Retinal pigment epithelial cell (primary cell): ENCODE data around the gene CAMKMT.

Experiments
- DNase-seq: peaks from one replicate; pipeline ENCODE4 v3.0.0-alpha.2; 2010; ENCODE audit warnings: low read depth
- H3K4me3 ChIP-seq: 2 replicates; pipeline ENCODE4 v1.5.1; 2011; ENCODE audit warnings: mild to moderate bottlenecking, low read length, control low read depth, moderate library complexity
- TF ChIP-seq, protein P1 (sequence below): conservative IDR thresholded peaks from 2 replicates; pipeline ENCODE4 v1.5.1; 2011; ENCODE audit warnings: low read depth, low read length, control low read depth, inconsistent platforms

CAMKMT gene

DNA sequence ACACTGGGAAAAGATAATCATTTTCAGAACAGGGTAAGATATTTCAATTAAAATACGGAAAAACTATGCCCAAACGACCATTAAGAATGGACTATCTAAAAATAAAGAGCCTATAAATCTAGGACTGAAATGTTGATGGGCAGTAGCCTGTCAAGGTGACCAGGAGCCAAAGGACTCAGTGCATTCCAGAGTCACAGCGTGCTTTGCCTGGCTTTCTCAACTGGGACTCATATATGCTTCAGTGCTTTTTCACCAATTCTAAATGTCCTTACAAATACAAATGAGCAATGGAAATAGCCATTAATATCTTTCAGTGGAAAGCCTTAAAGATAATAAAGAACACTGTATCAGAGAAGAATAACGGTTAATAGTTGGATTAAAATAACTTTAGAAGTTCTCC, 35.9 kb upstream of the CAMKMT start:
- DNase-seq = no peak
- H3K4me3 ChIP-seq = no peak overlapping the region
- TF ChIP-seq, protein P1, sequence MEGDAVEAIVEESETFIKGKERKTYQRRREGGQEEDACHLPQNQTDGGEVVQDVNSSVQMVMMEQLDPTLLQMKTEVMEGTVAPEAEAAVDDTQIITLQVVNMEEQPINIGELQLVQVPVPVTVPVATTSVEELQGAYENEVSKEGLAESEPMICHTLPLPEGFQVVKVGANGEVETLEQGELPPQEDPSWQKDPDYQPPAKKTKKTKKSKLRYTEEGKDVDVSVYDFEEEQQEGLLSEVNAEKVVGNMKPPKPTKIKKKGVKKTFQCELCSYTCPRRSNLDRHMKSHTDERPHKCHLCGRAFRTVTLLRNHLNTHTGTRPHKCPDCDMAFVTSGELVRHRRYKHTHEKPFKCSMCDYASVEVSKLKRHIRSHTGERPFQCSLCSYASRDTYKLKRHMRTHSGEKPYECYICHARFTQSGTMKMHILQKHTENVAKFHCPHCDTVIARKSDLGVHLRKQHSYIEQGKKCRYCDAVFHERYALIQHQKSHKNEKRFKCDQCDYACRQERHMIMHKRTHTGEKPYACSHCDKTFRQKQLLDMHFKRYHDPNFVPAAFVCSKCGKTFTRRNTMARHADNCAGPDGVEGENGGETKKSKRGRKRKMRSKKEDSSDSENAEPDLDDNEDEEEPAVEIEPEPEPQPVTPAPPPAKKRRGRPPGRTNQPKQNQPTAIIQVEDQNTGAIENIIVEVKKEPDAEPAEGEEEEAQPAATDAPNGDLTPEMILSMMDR = no peak

DNA sequence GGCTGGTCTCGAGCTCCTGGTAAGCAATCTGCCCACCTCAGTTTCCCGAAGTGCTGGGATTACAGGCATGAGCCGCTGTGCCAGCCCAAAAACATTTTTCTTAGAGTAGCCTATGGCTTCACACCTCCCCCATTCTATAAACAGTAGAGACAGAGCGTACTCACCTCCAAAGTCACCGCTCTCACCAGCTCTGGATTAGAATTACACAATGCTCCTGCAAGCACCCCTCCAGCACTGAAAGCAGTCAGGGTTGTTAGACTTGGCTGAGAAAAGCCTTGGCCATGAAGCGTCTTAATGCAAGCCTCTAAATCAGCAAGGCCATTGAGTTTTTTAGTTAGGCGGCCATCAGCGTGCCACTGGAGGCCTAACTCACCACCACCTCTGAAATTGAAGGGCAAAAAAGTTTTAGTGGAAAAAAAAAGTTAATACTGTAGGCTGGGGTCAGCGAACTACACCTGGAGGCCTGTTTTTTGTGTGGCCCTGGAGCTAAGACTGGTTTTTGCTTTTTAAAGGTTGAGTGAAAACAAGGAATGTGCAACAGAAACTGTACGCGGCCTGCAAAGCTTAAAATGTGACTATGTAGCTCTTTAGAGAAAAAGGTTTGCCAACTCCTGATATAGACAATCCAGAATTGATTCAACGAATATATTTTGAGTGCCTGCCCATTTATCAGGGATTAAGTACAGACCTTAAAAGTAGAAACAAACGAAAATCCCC, 35.0 kb upstream of the CAMKMT start:
- TF ChIP-seq, protein P1 = no peak
- no peak for DNase-seq
- H3K4me3 ChIP-seq = no peak overlapping the region

DNA sequence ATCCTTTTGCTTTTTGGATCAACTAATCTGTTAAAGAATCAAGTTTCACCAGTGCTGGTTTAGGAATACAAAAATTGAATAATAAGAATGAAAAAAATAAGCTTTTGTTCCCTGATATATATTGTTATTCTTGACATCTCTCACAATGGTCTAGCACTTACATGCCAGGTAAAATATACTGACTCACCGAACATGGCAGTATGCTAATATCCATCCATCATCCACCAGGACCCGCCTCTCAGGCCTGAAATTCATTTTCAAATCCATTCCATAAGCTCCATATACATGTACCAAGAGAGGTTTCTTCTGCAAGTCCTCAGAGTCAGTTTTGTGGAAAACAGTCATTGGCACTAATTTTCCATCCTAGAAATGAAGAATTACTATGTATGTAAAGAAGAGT, 33.0 kb upstream of the CAMKMT start:
- TF ChIP-seq, protein P1 = no peak
- no peak for DNase-seq
- no peak overlapping the region for H3K4me3 ChIP-seq

DNA sequence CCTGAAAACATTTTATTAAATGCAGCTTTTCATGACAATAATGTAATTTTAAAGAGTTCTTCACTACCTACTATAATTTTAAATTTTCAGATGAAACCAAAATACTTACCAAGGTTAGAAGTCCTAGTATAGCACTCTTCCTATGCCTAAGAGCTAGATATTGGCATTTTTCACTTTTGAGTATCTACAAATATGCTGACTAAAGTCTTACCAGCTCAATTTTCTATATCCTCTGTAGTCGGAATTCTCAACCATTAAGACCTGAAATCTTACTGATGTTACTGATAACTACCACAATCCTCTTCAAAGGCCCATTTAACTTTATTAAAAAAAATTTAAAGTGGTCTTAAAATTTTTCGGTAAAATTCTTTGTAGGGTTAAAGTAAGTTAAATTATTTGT, 32.4 kb upstream of the CAMKMT start:
- DNase-seq = no peak
- H3K4me3 ChIP-seq = no peak overlapping the region
- TF ChIP-seq, protein P1 = no peak

DNA sequence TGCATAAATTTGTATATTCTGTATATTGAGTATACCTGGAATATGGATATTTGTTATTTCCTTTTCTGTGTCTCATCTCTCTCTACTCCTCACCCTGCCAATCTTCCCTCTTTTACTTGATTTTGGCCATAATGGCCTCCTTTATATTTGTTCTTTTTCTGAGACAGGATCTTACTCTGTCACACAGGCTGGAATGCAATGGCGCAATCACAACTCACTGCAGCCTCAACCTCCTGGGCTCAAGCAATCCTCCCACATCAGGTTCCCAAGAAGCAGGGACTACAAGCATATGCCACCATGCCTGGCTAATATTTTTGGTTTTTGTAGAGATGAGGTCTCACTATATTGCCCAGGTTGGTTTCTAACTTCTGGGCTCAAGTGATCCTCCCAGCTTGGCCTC, 30.9 kb upstream of the CAMKMT start:
- H3K4me3 ChIP-seq = no peak overlapping the region
- DNase-seq = no peak
- TF ChIP-seq, protein P1 = no peak

DNA sequence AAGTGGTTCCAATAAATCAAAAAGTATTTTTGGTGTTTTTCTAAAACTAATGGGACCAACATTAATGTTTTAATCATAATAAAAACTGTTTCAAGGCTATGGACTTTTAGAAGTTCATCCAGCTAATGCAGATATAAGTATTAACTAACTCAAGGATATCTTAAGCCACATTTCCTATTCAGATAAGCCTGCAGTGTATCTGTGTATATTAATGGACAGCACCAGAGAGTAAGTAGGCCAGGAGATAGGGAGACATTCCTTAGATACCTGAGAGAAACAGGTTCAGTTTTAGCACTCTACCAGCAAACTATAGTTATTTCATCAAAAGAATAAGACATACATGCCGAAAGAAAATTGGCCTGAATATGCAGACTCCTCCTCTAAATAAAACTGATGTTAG, 27.8 kb upstream of the CAMKMT start:
- TF ChIP-seq, protein P1 = no peak
- H3K4me3 ChIP-seq = no peak overlapping the region
- no peak for DNase-seq

DNA sequence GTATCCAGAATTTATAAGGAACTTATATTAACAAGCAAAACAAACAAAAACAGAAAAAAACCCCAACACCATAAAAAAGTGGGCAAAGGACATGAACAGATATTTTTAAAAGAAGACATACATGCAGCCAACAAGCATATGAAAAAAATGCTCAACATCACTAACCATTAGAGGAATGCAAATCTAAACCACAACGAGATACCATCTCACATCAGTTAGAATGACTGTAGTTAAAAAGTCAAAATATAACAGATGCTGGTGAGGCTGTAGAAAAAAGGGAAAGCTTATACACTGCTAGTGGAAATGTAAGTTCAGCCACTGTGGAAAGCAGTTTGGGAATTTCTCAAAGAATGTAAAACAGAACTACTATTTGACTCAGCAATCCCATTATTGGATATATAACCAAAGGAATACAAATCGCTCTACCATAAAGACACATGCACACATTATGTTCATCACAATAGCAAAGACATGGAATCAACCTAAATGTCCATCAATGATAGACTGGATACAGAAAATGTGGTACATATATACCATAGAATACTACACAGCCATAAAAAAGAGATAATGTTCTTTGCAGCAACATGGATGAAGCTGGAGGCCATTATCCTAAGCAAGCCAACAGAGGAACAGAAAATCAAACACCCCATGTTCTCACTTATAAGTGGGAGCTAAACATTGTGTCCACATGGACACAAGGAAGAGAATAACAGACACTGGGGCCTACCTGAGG, 25.8 kb upstream of the CAMKMT start:
- no peak for DNase-seq
- TF ChIP-seq, protein P1 = no peak
- H3K4me3 ChIP-seq = no peak overlapping the region
